Stomach smooth muscle (tissue), 2 donors: Measurements from ENCODE around the gene USH2A.

Source experiments
- H3K27ac ChIP-seq: one replicate; pipeline ENCODE4 v1.7.0; 2013; ENCODE audit warnings: mild to moderate bottlenecking, low read length, inconsistent platforms
- H3K27me3 ChIP-seq, 2 donors: one replicate each; pipeline ENCODE4 v1.7.0; 2013; ENCODE audit warnings: low read length in 2 of 2; ENCODE audit not compliant: insufficient read depth in 2 of 2, control insufficient read depth in 1 of 2
- H3K36me3 ChIP-seq, 2 donors: one replicate each; pipeline ENCODE4 v1.7.0; 2013; ENCODE audit warnings: low read length in 2 of 2; ENCODE audit not compliant: control insufficient read depth in 2 of 2, insufficient read depth in 2 of 2
- H3K4me1 ChIP-seq: one replicate; pipeline ENCODE4 v1.7.0; 2013; ENCODE audit warnings: low read length; ENCODE audit not compliant: control insufficient read depth, insufficient read depth
- H3K4me3 ChIP-seq, 2 donors: one replicate each; pipeline ENCODE4 v1.7.0; 2013; ENCODE audit warnings: low read length in 2 of 2
- H3K9ac ChIP-seq, 2 donors: one replicate each; pipeline ENCODE4 v1.7.0; 2013; ENCODE audit warnings: low read length in 2 of 2, mild to moderate bottlenecking in 1 of 2
- H3K9me3 ChIP-seq, 2 donors: one replicate each; pipeline ENCODE4 v1.7.0; 2013; ENCODE audit warnings: low read length in 2 of 2; ENCODE audit not compliant: control insufficient read depth in 2 of 2
- donor health status: healthy.
- donor health status: Pancreatic carcinoma.

The USH2A gene

GRCh38 chr1:216332462-216332861 lies 90.8 kb downstream of the USH2A start:
- peaks cover 3 to 5% of the 10 kb centered on the region in 2 donors for H3K9me3 ChIP-seq

GRCh38 chr1:216332003-216332402 lies 91.2 kb downstream of the USH2A start:
- Histone ChIP-seq H3K9ac (no peak overlapping the region), H3K4me1 (no peaks in the 10 kb centered on the region), H3K4me3 (no peak overlapping the region), H3K9me3 (peaks cover 3 to 5% of the 10 kb centered on the region in 2 donors), H3K27me3 (no peaks in the 10 kb centered on the region), H3K36me3 (no peaks in the 10 kb centered on the region), H3K27ac (no peak overlapping the region)

More at GRCh38 chr1:216332462-216332861, 90.8 kb downstream of the USH2A start:
- H3K27me3 ChIP-seq, result no peaks in the 10 kb centered on the region
- H3K36me3 ChIP-seq, result no peaks in the 10 kb centered on the region
- H3K27ac ChIP-seq, result no peak overlapping the region
- H3K4me3 ChIP-seq, result no peak overlapping the region
- H3K4me1 ChIP-seq, result no peaks in the 10 kb centered on the region
- H3K9ac ChIP-seq, result no peak overlapping the region

GRCh38 chr1:216331211-216331610 lies 92.0 kb downstream of the USH2A start:
- no peak overlapping the region for H3K27ac ChIP-seq
- H3K36me3 ChIP-seq, result no peaks in the 10 kb centered on the region
- H3K27me3 ChIP-seq, result no peaks in the 10 kb centered on the region
- no peak overlapping the region for H3K9ac ChIP-seq
- H3K4me3 ChIP-seq, result no peak overlapping the region
- H3K4me1 ChIP-seq, result no peaks in the 10 kb centered on the region
- H3K9me3 ChIP-seq, result peaks cover 3 to 5% of the 10 kb centered on the region in 2 donors

- no peak overlapping the region for H3K27ac ChIP-seq
- H3K9ac ChIP-seq, result no peak overlapping the region
- H3K36me3 ChIP-seq, result no peaks in the 10 kb centered on the region
- no peaks in the 10 kb centered on the region for H3K4me1 ChIP-seq
- peaks cover 3 to 5% of the 10 kb centered on the region in 2 donors for H3K9me3 ChIP-seq
- no peaks in the 10 kb centered on the region for H3K27me3 ChIP-seq
- no peak overlapping the region for H3K4me3 ChIP-seq
Measured at GRCh38 chr1:216330262-216330661, 93.0 kb downstream of the USH2A start.

GRCh38 chr1:216325946-216326345 lies 97.3 kb downstream of the USH2A start:
- no peaks in the 10 kb centered on the region for H3K4me1 ChIP-seq
- H3K9me3 ChIP-seq, result no peaks in the 10 kb centered on the region
- H3K4me3 ChIP-seq, result no peak overlapping the region
- no peaks in the 10 kb centered on the region for H3K36me3 ChIP-seq
- H3K9ac ChIP-seq, result no peak overlapping the region
- H3K27ac ChIP-seq, result no peak overlapping the region
- no peaks in the 10 kb centered on the region for H3K27me3 ChIP-seq

GRCh38 chr1:216325336-216325735 lies 97.9 kb downstream of the USH2A start:
- no peaks in the 10 kb centered on the region for H3K4me1 ChIP-seq
- H3K4me3 ChIP-seq, result no peak overlapping the region
- H3K9ac ChIP-seq, result no peak overlapping the region
- no peaks in the 10 kb centered on the region for H3K36me3 ChIP-seq
- H3K9me3 ChIP-seq, result no peaks in the 10 kb centered on the region
- H3K27me3 ChIP-seq, result no peaks in the 10 kb centered on the region
- H3K27ac ChIP-seq, result no peak overlapping the region

- Histone ChIP-seq H3K9ac (no peak overlapping the region), H3K27ac (no peak overlapping the region), H3K4me3 (no peak overlapping the region), H3K36me3 (no peaks in the 10 kb centered on the region), H3K9me3 (no peaks in the 10 kb centered on the region), H3K27me3 (no peaks in the 10 kb centered on the region), H3K4me1 (no peaks in the 10 kb centered on the region)
Measured at GRCh38 chr1:216323344-216323743, 99.9 kb downstream of the USH2A start.

GRCh38 chr1:216314379-216315095 lies 108.7 kb downstream of the USH2A start:
- no peak overlapping the region for H3K4me3 ChIP-seq
- H3K9ac ChIP-seq, result no peak overlapping the region
- H3K9me3 ChIP-seq, result no peaks in the 10 kb centered on the region
- H3K4me1 ChIP-seq, result no peaks in the 10 kb centered on the region
- H3K36me3 ChIP-seq, result no peaks in the 10 kb centered on the region
- no peaks in the 10 kb centered on the region for H3K27me3 ChIP-seq
- no peak overlapping the region for H3K27ac ChIP-seq

- Histone ChIP-seq H3K36me3 (no peaks in the 10 kb centered on the region), H3K27me3 (no peaks in the 10 kb centered on the region), H3K4me3 (no peak overlapping the region), H3K9me3 (no peaks in the 10 kb centered on the region), H3K27ac (no peak overlapping the region), H3K4me1 (no peaks in the 10 kb centered on the region), H3K9ac (no peak overlapping the region)
Measured at GRCh38 chr1:216310776-216311175, 112.5 kb downstream of the USH2A start.

- Histone ChIP-seq H3K4me1 (no peaks in the 10 kb centered on the region), H3K9me3 (no peaks in the 10 kb centered on the region), H3K27ac (no peak overlapping the region), H3K36me3 (no peaks in the 10 kb centered on the region), H3K4me3 (no peak overlapping the region), H3K9ac (no peak overlapping the region), H3K27me3 (no peaks in the 10 kb centered on the region)
Measured at GRCh38 chr1:216306830-216307229, 116.4 kb downstream of the USH2A start.

GRCh38 chr1:216303690-216304089 lies 119.6 kb downstream of the USH2A start:
- Histone ChIP-seq H3K4me3 (no peak overlapping the region), H3K27ac (no peak overlapping the region), H3K36me3 (no peaks in the 10 kb centered on the region), H3K27me3 (no peaks in the 10 kb centered on the region), H3K9me3 (no peaks in the 10 kb centered on the region), H3K9ac (no peak overlapping the region), H3K4me1 (no peaks in the 10 kb centered on the region)
